Trophoblast cell (in vitro differentiated cells and primary cell): ENCODE results near the gene MAGI1.

Source experiments
- DNase-seq, 2 donors: peaks; one replicate each; pipeline ENCODE4 v3.0.0-alpha.2; 2016
- H2AFZ ChIP-seq: 2 replicates; pipeline ENCODE4 v1.6.1; 2013; ENCODE audit warnings: low read length, moderate library complexity, mild to moderate bottlenecking; ENCODE audit not compliant: insufficient read depth, poor library complexity
- H2AK5ac ChIP-seq: 2 replicates; pipeline ENCODE4 v1.6.1; 2013; ENCODE audit warnings: mild to moderate bottlenecking, low read length
- H2BK120ac ChIP-seq: 2 replicates; pipeline ENCODE4 v1.6.1; 2013; ENCODE audit warnings: low read length, mild to moderate bottlenecking, moderate library complexity; ENCODE audit not compliant: insufficient read depth, poor library complexity
- H2BK12ac ChIP-seq: 2 replicates; pipeline ENCODE4 v1.6.1; 2013; ENCODE audit warnings: mild to moderate bottlenecking, low read length, moderate library complexity
- H2BK5ac ChIP-seq: 2 replicates; pipeline ENCODE4 v1.6.1; 2013; ENCODE audit warnings: low read length, low read depth, moderate library complexity, mild to moderate bottlenecking; ENCODE audit not compliant: poor library complexity
- H3K14ac ChIP-seq: 2 replicates; pipeline ENCODE4 v1.6.1; 2013; ENCODE audit warnings: mild to moderate bottlenecking, low read length
- H3K18ac ChIP-seq: 2 replicates; pipeline ENCODE4 v1.6.1; 2013; ENCODE audit warnings: mild to moderate bottlenecking, low read length
- H3K23ac ChIP-seq: 2 replicates; pipeline ENCODE4 v1.6.1; 2013; ENCODE audit warnings: low read length
- H3K27ac ChIP-seq: 2 replicates; pipeline ENCODE4 v1.5.1; 2013; ENCODE audit warnings: low read depth, mild to moderate bottlenecking, inconsistent platforms, low read length, moderate library complexity
- H3K27me3 ChIP-seq: 2 replicates; pipeline ENCODE4 v1.6.1; 2013; ENCODE audit warnings: inconsistent platforms, mild to moderate bottlenecking, low read length, moderate library complexity; ENCODE audit not compliant: insufficient read depth
- H3K36me3 ChIP-seq, 2 experiments: 1 replicate in 1 of 2; 2 replicates in 1 of 2; pipeline ENCODE4 v1.6.1; 2013; ENCODE audit warnings: low read length in 2 of 2, mild to moderate bottlenecking in 2 of 2, moderate library complexity in 1 of 2; ENCODE audit not compliant: insufficient read depth in 2 of 2, control insufficient read depth in 1 of 2
- H3K4ac ChIP-seq: 2 replicates; pipeline ENCODE4 v1.6.1; 2013; ENCODE audit warnings: low read depth, mild to moderate bottlenecking, low read length, moderate library complexity
- H3K4me1 ChIP-seq, 2 experiments: 1 replicate in 1 of 2; 2 replicates in 1 of 2; pipeline ENCODE4 v1.6.1; 2013; ENCODE audit warnings: low read length in 2 of 2, mild to moderate bottlenecking in 2 of 2, moderate library complexity in 1 of 2; ENCODE audit not compliant: insufficient read depth in 2 of 2, control insufficient read depth in 1 of 2
- H3K4me2 ChIP-seq: 2 replicates; pipeline ENCODE4 v1.6.1; 2013; ENCODE audit warnings: inconsistent platforms, mild to moderate bottlenecking, low read length, moderate library complexity
- H3K4me3 ChIP-seq: 2 replicates; pipeline ENCODE4 v1.5.1; 2013; ENCODE audit warnings: mild to moderate bottlenecking, low read depth, low read length, inconsistent platforms
- H3K79me1 ChIP-seq: one replicate; pipeline ENCODE4 v1.6.1; 2013; ENCODE audit warnings: low read length
- H3K79me2 ChIP-seq: 2 replicates; pipeline ENCODE4 v1.6.1; 2013; ENCODE audit warnings: low read length, mild to moderate bottlenecking; ENCODE audit not compliant: control insufficient read depth, insufficient read depth, poor library complexity
- H3K9ac ChIP-seq: 2 replicates; pipeline ENCODE4 v1.6.1; 2013; ENCODE audit warnings: mild to moderate bottlenecking, low read length
- H3K9me3 ChIP-seq: 2 replicates; pipeline ENCODE4 v1.6.1; 2013; ENCODE audit warnings: low read depth, mild to moderate bottlenecking, control low read depth, inconsistent platforms, low read length; ENCODE audit not compliant: insufficient read depth
- H4K12ac ChIP-seq: 2 replicates; pipeline ENCODE4 v1.6.1; 2013; ENCODE audit warnings: low read depth, mild to moderate bottlenecking, low read length, moderate library complexity
- H4K8ac ChIP-seq: 2 replicates; pipeline ENCODE4 v1.6.1; 2013; ENCODE audit warnings: low read depth, mild to moderate bottlenecking, low read length, moderate library complexity
- H4K91ac ChIP-seq: one replicate; pipeline ENCODE4 v1.6.1; 2013; ENCODE audit warnings: low read depth, mild to moderate bottlenecking, low read length, moderate library complexity
- WGBS: extraction: QIAGEN DNeasy Blood & Tissue Kit; methylation state at CpG from one replicate; pipeline ENCODE4 v1.1.7; 2013; ENCODE audit warnings: missing lambda C conversion rate; ENCODE audit not compliant: insufficient read length, insufficient coverage; ENCODE audit errors: extremely low coverage; 5-methylcytosine and 5-hydroxymethylcytosine counted together

The MAGI1 gene

DNA sequence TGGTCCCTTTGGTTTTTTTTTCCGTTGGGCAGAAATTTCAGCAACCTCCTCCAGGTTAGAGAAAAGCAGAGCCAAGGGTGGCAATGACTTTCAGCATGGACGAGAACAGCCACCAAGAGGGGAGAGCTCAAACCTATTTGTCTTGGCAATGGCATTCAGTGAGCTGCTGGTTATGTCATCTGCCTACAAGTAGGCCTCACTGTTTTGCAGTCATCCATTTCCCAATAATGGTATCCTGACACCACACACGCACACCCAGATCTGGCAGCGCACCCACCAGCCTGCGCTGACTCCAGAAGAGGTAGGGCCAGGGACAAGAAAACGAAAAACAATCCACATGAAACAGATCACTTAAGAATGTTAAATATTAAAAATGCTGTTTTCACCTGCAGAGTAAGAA is 92.3 kb downstream of the MAGI1 start:
- Histone ChIP-seq H2BK120ac (no peak overlapping the region), H3K4me1 (peaks cover 0 to 4% of the 10 kb centered on the region in 2 experiments), H2BK5ac (no peak overlapping the region), H3K4me2 (no peak overlapping the region), H3K4ac (peak overlapping the region; percentile 10), H4K91ac (no peak overlapping the region), H3K9me3 (no peaks in the 10 kb centered on the region), H3K18ac (no peak overlapping the region), H3K27ac (no peak overlapping the region), H3K79me2 (peaks cover 2% of the 10 kb centered on the region), H3K79me1 (peaks cover 1% of the 10 kb centered on the region), H3K23ac (no peak overlapping the region), H3K27me3 (no peaks in the 10 kb centered on the region), H2BK12ac (no peak overlapping the region), H3K14ac (no peak overlapping the region), H3K9ac (no peak overlapping the region), H3K36me3 (no peaks in the 10 kb centered on the region), H2AK5ac (no peak overlapping the region), H4K8ac (no peak overlapping the region), H3K4me3 (no peak overlapping the region), H4K12ac (no peak overlapping the region), H2AFZ (no peak overlapping the region)
- DNase-seq, result no peak
- WGBS, result no CpG with 5 or more reads among the region's 6 CpGs

GRCh38 chr3:65945953-65946352 is 92.8 kb downstream of the MAGI1 start:
- no peak for DNase-seq
- peaks cover 0 to 4% of the 10 kb centered on the region in 2 experiments for H3K4me1 ChIP-seq
- no CpG with 5 or more reads among the region's 6 CpGs for WGBS
- no peaks in the 10 kb centered on the region for H3K27me3 ChIP-seq
- H2AFZ ChIP-seq, result no peak overlapping the region
- no peak overlapping the region for H2BK12ac ChIP-seq
- no peak overlapping the region for H4K91ac ChIP-seq
- H3K79me2 ChIP-seq, result peaks cover 2% of the 10 kb centered on the region
- H2AK5ac ChIP-seq, result no peak overlapping the region
- H3K14ac ChIP-seq, result no peak overlapping the region
- no peak overlapping the region for H3K4me3 ChIP-seq
- H3K18ac ChIP-seq, result no peak overlapping the region
- H3K36me3 ChIP-seq, result no peaks in the 10 kb centered on the region
- H2BK5ac ChIP-seq, result no peak overlapping the region
- H3K9ac ChIP-seq, result no peak overlapping the region
- H2BK120ac ChIP-seq, result no peak overlapping the region
- H3K79me1 ChIP-seq, result peaks cover 1% of the 10 kb centered on the region
- peak overlapping the region; percentile 40 for H3K4ac ChIP-seq
- H3K27ac ChIP-seq, result no peak overlapping the region
- no peak overlapping the region for H4K8ac ChIP-seq
- H3K4me2 ChIP-seq, result no peak overlapping the region
- no peak overlapping the region for H4K12ac ChIP-seq
- no peak overlapping the region for H3K23ac ChIP-seq
- no peaks in the 10 kb centered on the region for H3K9me3 ChIP-seq

GRCh38 chr3:65945480-65945879 is 93.2 kb downstream of the MAGI1 start:
- H3K18ac ChIP-seq, result no peak overlapping the region
- H3K9me3 ChIP-seq, result no peaks in the 10 kb centered on the region
- no peak overlapping the region for H2AFZ ChIP-seq
- no peak overlapping the region for H2AK5ac ChIP-seq
- no peak overlapping the region for H3K4me2 ChIP-seq
- no peak overlapping the region for H3K9ac ChIP-seq
- no peak overlapping the region for H4K91ac ChIP-seq
- H3K27ac ChIP-seq, result no peak overlapping the region
- H3K23ac ChIP-seq, result no peak overlapping the region
- H3K14ac ChIP-seq, result no peak overlapping the region
- no peaks in the 10 kb centered on the region for H3K36me3 ChIP-seq
- WGBS, result no CpG with 5 or more reads among the region's 3 CpGs
- no peak overlapping the region for H4K8ac ChIP-seq
- H2BK120ac ChIP-seq, result no peak overlapping the region
- no peak for DNase-seq
- no peak overlapping the region for H2BK5ac ChIP-seq
- no peak overlapping the region for H3K4ac ChIP-seq
- peaks cover 2% of the 10 kb centered on the region for H3K79me2 ChIP-seq
- peaks cover 0 to 2% of the 10 kb centered on the region in 2 experiments for H3K4me1 ChIP-seq
- no peaks in the 10 kb centered on the region for H3K79me1 ChIP-seq
- H2BK12ac ChIP-seq, result no peak overlapping the region
- no peak overlapping the region for H4K12ac ChIP-seq
- no peaks in the 10 kb centered on the region for H3K27me3 ChIP-seq
- no peak overlapping the region for H3K4me3 ChIP-seq

DNA sequence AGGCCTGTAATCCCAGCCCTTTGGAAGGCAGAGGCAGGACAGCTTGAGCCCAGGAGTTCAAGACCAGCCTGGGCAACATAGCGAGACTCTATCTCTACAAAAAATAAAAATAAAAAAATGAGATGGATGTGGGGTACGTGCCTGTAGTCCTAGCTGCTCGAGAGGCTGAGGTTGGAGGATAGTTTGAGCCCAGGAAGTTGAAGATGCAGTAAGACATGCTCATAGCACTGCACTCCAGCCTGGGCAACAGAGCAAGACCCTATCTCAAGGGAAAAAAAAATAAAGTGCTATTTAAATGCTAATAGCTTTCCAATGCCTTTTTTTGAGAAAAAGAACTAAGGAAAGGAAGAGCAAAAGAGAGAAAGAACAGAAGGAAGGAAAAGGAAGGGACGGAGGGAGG is 94.5 kb downstream of the MAGI1 start:
- WGBS, result no CpG with 5 or more reads among the region's 4 CpGs
- Histone ChIP-seq H2BK120ac (no peak overlapping the region), H2BK12ac (no peak overlapping the region), H3K23ac (no peak overlapping the region), H2AK5ac (no peak overlapping the region), H3K4me1 (peaks cover 0 to 2% of the 10 kb centered on the region in 2 experiments), H2AFZ (no peak overlapping the region), H3K4me2 (no peak overlapping the region), H3K9ac (no peak overlapping the region), H3K79me2 (peaks cover 2% of the 10 kb centered on the region), H4K12ac (no peak overlapping the region), H2BK5ac (no peak overlapping the region), H3K79me1 (no peaks in the 10 kb centered on the region), H3K14ac (no peak overlapping the region), H4K8ac (no peak overlapping the region), H3K18ac (no peak overlapping the region), H3K36me3 (no peaks in the 10 kb centered on the region), H3K27me3 (no peaks in the 10 kb centered on the region), H3K4me3 (no peak overlapping the region), H3K27ac (no peak overlapping the region), H4K91ac (no peak overlapping the region), H3K4ac (no peak overlapping the region), H3K9me3 (no peaks in the 10 kb centered on the region)
- DNase-seq, result no peak
